CD1c-positive myeloid dendritic cell (primary cell): ENCODE measurements around the gene MLC1.

Experiments
- DNase-seq: peaks from one replicate; pipeline ENCODE4 v3.0.0-alpha.2; 2016; ENCODE audit errors: extremely low spot score

Gene MLC1

GRCh38 chr22:50085211-50085972 lies at the start of gene MLC1:
TSS of gene MLC1 (minus strand) at chr22:50085426. CDS start at chr22:50084902, 524 bp downstream.
- peak; percentile 34 for DNase-seq

- no peak for DNase-seq
Observed at GRCh38 chr22:50134481-50134880, 49.3 kb upstream of the MLC1 start.

- no peak for DNase-seq
Observed at GRCh38 chr22:50131894-50132293, 46.7 kb upstream of the MLC1 start.

GRCh38 chr22:50129121-50129736 lies 44.0 kb upstream of the MLC1 start:
- no peak for DNase-seq

GRCh38 chr22:50125029-50125428 lies 39.8 kb upstream of the MLC1 start:
- no peak for DNase-seq

- DNase-seq = no peak
Observed at GRCh38 chr22:50123119-50123518, 37.9 kb upstream of the MLC1 start.

GRCh38 chr22:50121202-50121740 lies 36.0 kb upstream of the MLC1 start:
- DNase-seq = no peak

- no peak for DNase-seq
Observed at GRCh38 chr22:50119768-50120251, 34.6 kb upstream of the MLC1 start.

GRCh38 chr22:50119169-50119767 lies 34.0 kb upstream of the MLC1 start:
- DNase-seq = no peak

GRCh38 chr22:50118557-50119168 lies 33.4 kb upstream of the MLC1 start:
- no peak for DNase-seq

- DNase-seq = no peak
Observed at GRCh38 chr22:50118129-50118528, 32.9 kb upstream of the MLC1 start.

GRCh38 chr22:50117168-50117762 lies 32.0 kb upstream of the MLC1 start:
- DNase-seq = no peak

- no peak for DNase-seq
Observed at GRCh38 chr22:50115693-50116092, 30.5 kb upstream of the MLC1 start.

- no peak for DNase-seq
Observed at GRCh38 chr22:50114221-50115021, 29.2 kb upstream of the MLC1 start.

GRCh38 chr22:50112151-50113118 lies 27.2 kb upstream of the MLC1 start:
- no peak for DNase-seq

- no peak for DNase-seq
Observed at GRCh38 chr22:50111056-50111455, 25.8 kb upstream of the MLC1 start.

- no peak for DNase-seq
Observed at GRCh38 chr22:50107529-50107928, 22.3 kb upstream of the MLC1 start.

- peak; percentile 17 for DNase-seq
Observed at GRCh38 chr22:50105208-50106100, 20.2 kb upstream of the MLC1 start.

GRCh38 chr22:50104141-50104544 lies 18.9 kb upstream of the MLC1 start:
- DNase-seq = no peak
